Tibial nerve (tissue), 4 donors: ENCODE results near the gene SLC17A9. TPM values are rescaled to one million over a fixed set of nuclear protein-coding genes. Genes with fewer than 3 reads are reported as not detected.

Source experiments
- DNase-seq, 2 donors: peaks; one replicate each; pipeline ENCODE4 v3.0.0-alpha.2; 2019; ENCODE audit warnings: low spot score in 2 of 2
- H3K27ac ChIP-seq, 4 donors: fragments of 200-600 bp; sonication (generic) in 3 of 4; one replicate each; pipeline ENCODE4 v1.5.1; 2017 to 2019; ENCODE audit warnings: mild to moderate bottlenecking in 1 of 4
- H3K27me3 ChIP-seq, 2 donors: fragments of 200-600 bp; sonication (generic) in 1 of 2; one replicate each; pipeline versions ENCODE4 v1.5.1 to v1.6.0; 2017 to 2019
- H3K36me3 ChIP-seq, 3 donors: fragments of 200-600 bp; sonication (generic); one replicate each; pipeline ENCODE4 v1.5.1; 2018 to 2019
- H3K4me1 ChIP-seq, 4 donors: fragments of 200-600 bp; sonication (generic) in 3 of 4; one replicate each; pipeline ENCODE4 v1.5.1; 2017 to 2019
- H3K4me3 ChIP-seq, 4 donors: fragments of 200-600 bp; sonication (generic) in 3 of 4; one replicate each; pipeline ENCODE4 v1.5.1; 2017 to 2019; ENCODE audit warnings: mild to moderate bottlenecking in 1 of 4, moderate library complexity in 1 of 4
- H3K9me3 ChIP-seq, 4 donors: fragments of 200-600 bp; sonication (generic) in 3 of 4; one replicate each; pipeline ENCODE4 v1.5.1; 2017 to 2019
- CTCF ChIP-seq, 5 experiments: fragments of 200-600 bp in 3 of 5; fragments of 450-650 bp in 2 of 5; sonication (generic) in 3 of 5; IDR thresholded peaks; one replicate each; pipeline ENCODE4 v1.5.1; 2016 to 2019; ENCODE audit warnings: antibody characterized with exemption in 5 of 5, mild to moderate bottlenecking in 3 of 5, moderate library complexity in 2 of 5
- EP300 ChIP-seq, 2 donors: sonication (generic); formaldehyde crosslinking; IDR thresholded peaks; one replicate each; pipeline ENCODE4 v1.6.1; 2017; ENCODE audit warnings: antibody characterized with exemption in 2 of 2, mild to moderate bottlenecking in 1 of 2
- POLR2A ChIP-seq, 2 donors: fragments of 450-650 bp; IDR thresholded peaks; one replicate each; pipeline ENCODE4 v1.6.1; 2017; ENCODE audit warnings: antibody characterized with exemption in 2 of 2, mild to moderate bottlenecking in 2 of 2, moderate library complexity in 2 of 2
- WGBS, 2 donors: methylation state at CpG; one replicate each; pipeline ENCODE4 v1.1.5; 2018; 5-methylcytosine and 5-hydroxymethylcytosine counted together
- total RNA-seq, 4 donors: library from RNA; depleted of rRNA; stranded (reverse); fragments of >200 nt; gene quantifications; one replicate each; pipeline ENCODE4 v1.1.0, GENCODE V29; 2016

SLC17A9 gene
- total RNA-seq, 4 donors from 2014 or later, result 3.9 to 13.5 (median 4.5) TPM

GRCh38 chr20:62928246-62928939 lies 24.1 kb upstream of the SLC17A9 start:
- no peaks in the 10 kb centered on the region for H3K27me3 ChIP-seq
- H3K4me1 ChIP-seq, result peaks cover 0 to 69% (median 57%) of the 10 kb centered on the region in 4 donors
- H3K9me3 ChIP-seq, result no peaks in the 10 kb centered on the region
- TF ChIP-seq POLR2A (IDR thresholded peaks at IDR 0.05), result no peak
- TF ChIP-seq CTCF (IDR thresholded peaks at IDR 0.05), result no peak
- TF ChIP-seq EP300 (IDR thresholded peaks at IDR 0.05), result no peak
- peaks cover 0 to under 1% (median 0%) of the 10 kb centered on the region in 3 donors for H3K36me3 ChIP-seq
- peak overlapping the region in 3 of 4 donors; percentile 82 to 100 (median 96) for H3K27ac ChIP-seq
- no peak for DNase-seq
- peak overlapping the region; percentile 5 to 56 (median 48) for H3K4me3 ChIP-seq
- 46 to 50% methylated on average over 14 of the region's 14 CpGs for whole genome bisulfite sequencing, 2 donors

- Histone ChIP-seq H3K4me1 (peaks cover 0 to 68% (median 50%) of the 10 kb centered on the region in 4 donors), H3K9me3 (no peaks in the 10 kb centered on the region), H3K36me3 (peaks cover 0 to 8% (median 0%) of the 10 kb centered on the region in 3 donors), H3K27me3 (no peaks in the 10 kb centered on the region), H3K4me3 (peak overlapping the region; percentile 5 to 56 (median 48)), H3K27ac (peak overlapping the region; percentile 1 to 100 (median 89))
- TF ChIP-seq EP300 (IDR thresholded peaks at IDR 0.05) (peak in 1 of 2 donors; percentile 52), CTCF (IDR thresholded peaks at IDR 0.05) (no peak), POLR2A (IDR thresholded peaks at IDR 0.05) (no peak)
- DNase-seq, result peak; percentile 42 to 43
- 4 to 7% methylated on average over 28 to 29 of the region's 44 CpGs for WGBS, 2 donors
Measured at GRCh38 chr20:62929051-62929538, 23.4 kb upstream of the SLC17A9 start.

GRCh38 chr20:62931464-62931863 lies 21.0 kb upstream of the SLC17A9 start:
- no peak for DNase-seq
- H3K36me3 ChIP-seq, result peaks cover 0 to 19% (median 0%) of the 10 kb centered on the region in 3 donors
- H3K4me3 ChIP-seq, result no peak overlapping the region
- 79 to 81% methylated on average over 9 of the region's 9 CpGs for WGBS, 2 donors
- no peak for TF ChIP-seq EP300 (IDR thresholded peaks at IDR 0.05)
- no peak for TF ChIP-seq POLR2A (IDR thresholded peaks at IDR 0.05)
- no peak for TF ChIP-seq CTCF (IDR thresholded peaks at IDR 0.05)
- H3K27me3 ChIP-seq, result no peaks in the 10 kb centered on the region
- H3K27ac ChIP-seq, result peak overlapping the region in 3 of 4 donors; percentile 22 to 100 (median 96)
- no peaks in the 10 kb centered on the region for H3K9me3 ChIP-seq
- peaks cover 0 to 80% (median 55%) of the 10 kb centered on the region in 4 donors for H3K4me1 ChIP-seq

- WGBS, 2 donors, result 74 to 79% methylated on average over 3 of the region's 3 CpGs
- no peak for DNase-seq
- H3K9me3 ChIP-seq, result no peaks in the 10 kb centered on the region
- no peak for TF ChIP-seq EP300 (IDR thresholded peaks at IDR 0.05)
- no peak for TF ChIP-seq POLR2A (IDR thresholded peaks at IDR 0.05)
- TF ChIP-seq CTCF (IDR thresholded peaks at IDR 0.05), result no peak
- peaks cover 0 to 64% (median 39%) of the 10 kb centered on the region in 4 donors for H3K4me1 ChIP-seq
- H3K27me3 ChIP-seq, result no peaks in the 10 kb centered on the region
- H3K27ac ChIP-seq, result no peak overlapping the region
- H3K4me3 ChIP-seq, result no peak overlapping the region
- peaks cover 0 to 19% (median 0%) of the 10 kb centered on the region in 3 donors for H3K36me3 ChIP-seq
Measured at GRCh38 chr20:62933966-62934365, 18.5 kb upstream of the SLC17A9 start.
